ENCODE measurements around the gene FAM111A.
A peak's percentile ranks its signal among the peaks of the same experiment; 100 is the strongest.

FAM111A gene

GRCh38 chr11:59141673-59142460 is 789 bp upstream of the FAM111A start:
- peak in 1 of 2 experiments; percentile 43 for DNase-seq

- DNase-seq, result no peak
Measured at GRCh38 chr11:59144096-59144495, 1.4 kb downstream of the FAM111A start.

- peak; percentile 69 to 86 for DNase-seq
Measured at GRCh38 chr11:59144579-59145345, 2.1 kb downstream of the FAM111A start.

- DNase-seq, result no peak
Measured at GRCh38 chr11:59145534-59145933, 2.9 kb downstream of the FAM111A start.

GRCh38 chr11:59151761-59152160 is 9.1 kb downstream of the FAM111A start:
- no peak for DNase-seq

- no peak for DNase-seq
Measured at GRCh38 chr11:59152312-59152951, 9.8 kb downstream of the FAM111A start.

- DNase-seq, result no peak
Measured at GRCh38 chr11:59154610-59155009, 12.0 kb downstream of the FAM111A start.

GRCh38 chr11:59157433-59157832 is 14.8 kb downstream of the FAM111A start:
- DNase-seq, result no peak

- peak; percentile 53 to 81 for DNase-seq
Measured at GRCh38 chr11:59158206-59159068, 15.8 kb downstream of the FAM111A start.

GRCh38 chr11:59164028-59164427 is 21.4 kb downstream of the FAM111A start:
- no peak for DNase-seq

- peak; percentile 85 to 96 for DNase-seq
Measured at GRCh38 chr11:59171508-59172322, 29.1 kb downstream of the FAM111A start, which contains the start of gene DTX4. Gene DTX4, plus strand, starts transcription at chr11:59172132. Its CDS starts 464 bp downstream, at chr11:59172596.

GRCh38 chr11:59172345-59173079 is 29.9 kb downstream of the FAM111A start:
- peak; percentile 57 to 83 for DNase-seq

- DNase-seq, result peak; percentile 41 to 79
Measured at GRCh38 chr11:59173080-59173963, 30.7 kb downstream of the FAM111A start.

GRCh38 chr11:59173964-59174663 is 31.5 kb downstream of the FAM111A start:
- DNase-seq, result peak in 1 of 2 experiments; percentile 28

GRCh38 chr11:59174664-59175033 is 32.0 kb downstream of the FAM111A start:
- DNase-seq, result peak; percentile 13 to 45

- DNase-seq, result peak; percentile 32 to 39
Measured at GRCh38 chr11:59175091-59175501, 32.4 kb downstream of the FAM111A start.

GRCh38 chr11:59176330-59176729 is 33.7 kb downstream of the FAM111A start:
- DNase-seq, result no peak

- no peak for DNase-seq
Measured at GRCh38 chr11:59178402-59178801, 35.7 kb downstream of the FAM111A start.

- DNase-seq, result no peak
Measured at GRCh38 chr11:59179121-59179520, 36.5 kb downstream of the FAM111A start.

Measured in NCI-H526 (cell line).